ENCODE data around the gene DDOST. TPM values are rescaled to one million over a fixed set of nuclear protein-coding genes. Genes with fewer than 3 reads are reported as not detected.

Gene DDOST
- polyA plus RNA-seq, 3 donors, result 125 to 245 (median 241) TPM

DNA sequence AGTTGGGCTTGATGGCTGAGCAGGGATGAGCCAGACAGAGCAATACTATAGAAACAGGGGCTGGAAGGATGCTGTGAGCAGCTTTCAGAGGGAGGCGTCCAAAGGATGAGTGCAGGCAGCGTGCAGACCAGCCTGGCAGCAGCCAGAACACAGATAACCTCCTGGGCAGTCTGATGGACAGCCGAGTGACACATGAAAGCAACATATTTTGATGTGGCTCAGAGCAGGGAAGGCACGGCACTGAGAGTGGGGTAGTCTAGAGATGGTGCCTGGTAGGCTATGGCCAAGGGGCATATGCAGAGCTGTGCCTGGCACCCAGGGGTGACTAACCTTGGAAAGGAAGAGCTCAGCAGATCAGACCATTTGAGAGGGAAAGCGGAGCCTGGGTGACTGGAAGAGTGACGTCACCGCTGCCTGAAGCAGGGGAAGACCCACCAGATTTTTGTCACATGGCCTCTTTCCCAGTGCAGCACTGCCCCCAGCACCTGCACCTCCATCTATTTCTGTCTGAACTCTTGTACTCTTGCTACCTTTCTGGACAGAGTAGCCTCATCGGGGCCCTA is 24.3 kb downstream of the DDOST start:
- H2AFZ ChIP-seq (ENCODE audit: insufficient read depth, low read depth, low read length, poor library complexity, severe bottlenecking), result no peak overlapping the region
- H3K9me3 ChIP-seq (replicated peaks in 1 of 2; ENCODE audit: control insufficient read depth in 1 of 2, insufficient read depth in 1 of 2, low read length in 2 of 2), result no peaks in the 10 kb centered on the region
- Mint-ChIP-seq H3K4me3 (no peak overlapping the region), H3K4me1 (peaks cover 19% of the 10 kb centered on the region), H3K36me3 (peaks cover 45 to 56% of the 10 kb centered on the region in 2 donors), H3K9me3 (no peaks in the 10 kb centered on the region), H3K27ac (peak overlapping the region in 2 of 7 donors; percentile 25 to 42), H3K27me3 (ENCODE audit: low read depth in 3 of 3) (peaks cover 0 to 1% (median 0%) of the 10 kb centered on the region in 3 donors)
- no peaks in the 10 kb centered on the region for H3K27me3 ChIP-seq (ENCODE audit: control insufficient read depth in 2 of 2, insufficient read depth in 2 of 2, low read length in 2 of 2)
- peaks cover 16% of the 10 kb centered on the region for H3K79me2 ChIP-seq (ENCODE audit: insufficient read depth, low read length)
- H3K27ac ChIP-seq (ENCODE audit: low read depth in 1 of 2, low read length in 2 of 2), result no peak overlapping the region
- H4K20me1 ChIP-seq (ENCODE audit: insufficient read depth, low read length), result peaks cover 52% of the 10 kb centered on the region
- no peak overlapping the region for H3K9ac ChIP-seq (ENCODE audit: insufficient read depth, low read length, poor library complexity, severe bottlenecking)
- no peak for DNase-seq
- 94% methylated on average over 7 of the region's 8 CpGs for WGBS (ENCODE audit: insufficient coverage)
- peaks cover 15 to 16% of the 10 kb centered on the region in 2 donors for H3K4me1 ChIP-seq (ENCODE audit: control insufficient read depth in 1 of 2, insufficient read depth in 2 of 2, low read length in 2 of 2)
- peaks cover 38 to 54% of the 10 kb centered on the region in 2 donors for H3K36me3 ChIP-seq (replicated peaks in 1 of 2; ENCODE audit: control insufficient read depth in 1 of 2, insufficient read depth in 2 of 2, low read length in 2 of 2)
- H3K4me2 ChIP-seq (replicated peaks; ENCODE audit: extremely low read depth, low read length, poor library complexity, severe bottlenecking), result no peak overlapping the region
- TF ChIP-seq, protein P1, sequence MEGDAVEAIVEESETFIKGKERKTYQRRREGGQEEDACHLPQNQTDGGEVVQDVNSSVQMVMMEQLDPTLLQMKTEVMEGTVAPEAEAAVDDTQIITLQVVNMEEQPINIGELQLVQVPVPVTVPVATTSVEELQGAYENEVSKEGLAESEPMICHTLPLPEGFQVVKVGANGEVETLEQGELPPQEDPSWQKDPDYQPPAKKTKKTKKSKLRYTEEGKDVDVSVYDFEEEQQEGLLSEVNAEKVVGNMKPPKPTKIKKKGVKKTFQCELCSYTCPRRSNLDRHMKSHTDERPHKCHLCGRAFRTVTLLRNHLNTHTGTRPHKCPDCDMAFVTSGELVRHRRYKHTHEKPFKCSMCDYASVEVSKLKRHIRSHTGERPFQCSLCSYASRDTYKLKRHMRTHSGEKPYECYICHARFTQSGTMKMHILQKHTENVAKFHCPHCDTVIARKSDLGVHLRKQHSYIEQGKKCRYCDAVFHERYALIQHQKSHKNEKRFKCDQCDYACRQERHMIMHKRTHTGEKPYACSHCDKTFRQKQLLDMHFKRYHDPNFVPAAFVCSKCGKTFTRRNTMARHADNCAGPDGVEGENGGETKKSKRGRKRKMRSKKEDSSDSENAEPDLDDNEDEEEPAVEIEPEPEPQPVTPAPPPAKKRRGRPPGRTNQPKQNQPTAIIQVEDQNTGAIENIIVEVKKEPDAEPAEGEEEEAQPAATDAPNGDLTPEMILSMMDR (IDR thresholded peaks at IDR 0.05), result no peak
- H3K4me3 ChIP-seq (replicated peaks in 1 of 3; ENCODE audit: low read depth in 2 of 3, low read length in 3 of 3), result no peak overlapping the region
- intact Hi-C loops (cut with micrococcal nuclease), result no loop called here

DNA sequence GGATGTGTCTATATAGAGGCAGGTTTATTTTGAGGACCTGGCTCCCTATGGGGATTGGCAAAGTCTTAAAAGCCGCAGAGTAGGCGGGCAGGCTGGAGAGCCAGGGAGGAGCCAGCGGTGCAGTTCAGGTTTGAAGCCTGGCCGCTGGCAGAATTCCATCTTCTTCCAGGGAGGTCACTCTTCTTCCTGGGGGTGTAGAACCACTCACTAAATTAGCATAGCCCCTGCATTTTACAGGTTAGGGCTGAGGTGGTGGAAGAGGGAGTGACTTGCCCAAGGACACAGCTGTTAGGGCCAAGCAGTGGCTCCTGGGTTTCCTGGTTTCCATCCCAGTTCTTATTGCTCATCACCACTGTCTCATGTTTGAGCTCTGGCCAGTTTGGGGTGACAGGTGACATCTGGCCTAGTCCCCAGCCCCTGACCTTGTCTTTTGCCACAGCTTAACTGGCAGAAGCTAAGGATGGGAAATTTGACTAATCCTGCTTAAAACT is 26.5 kb downstream of the DDOST start:
- Mint-ChIP-seq H3K4me3 (peak overlapping the region; percentile 80 to 89), H3K27ac (peak overlapping the region in 2 of 7 donors; percentile 18 to 86), H3K9me3 (peaks cover 0 to 6% (median 0%) of the 10 kb centered on the region in 7 donors), H3K4me1 (peaks cover 19% of the 10 kb centered on the region), H3K36me3 (peaks cover 25 to 35% of the 10 kb centered on the region in 2 donors), H3K27me3 (ENCODE audit: low read depth in 3 of 3) (peaks cover 0 to 2% (median 1%) of the 10 kb centered on the region in 3 donors)
- intact Hi-C loops (cut with micrococcal nuclease), result loop anchor here in 1 of 2 donors (2.0 to 5.0 kb wide), 2 partner anchors 26 to 57 kb away; partner anchors contain the start of gene DDOST
- peak overlapping the region; percentile 92 for H3K4me2 ChIP-seq (replicated peaks; ENCODE audit: extremely low read depth, low read length, poor library complexity, severe bottlenecking)
- peaks cover 15 to 16% of the 10 kb centered on the region in 2 donors for H3K4me1 ChIP-seq (ENCODE audit: control insufficient read depth in 1 of 2, insufficient read depth in 2 of 2, low read length in 2 of 2)
- peak overlapping the region; percentile 88 for H3K9ac ChIP-seq (ENCODE audit: insufficient read depth, low read length, poor library complexity, severe bottlenecking)
- H3K79me2 ChIP-seq (ENCODE audit: insufficient read depth, low read length), result peaks cover 16% of the 10 kb centered on the region
- peak in 1 of 3 donors; percentile 19 for DNase-seq
- peaks cover 32% of the 10 kb centered on the region for H4K20me1 ChIP-seq (ENCODE audit: insufficient read depth, low read length)
- no peaks in the 10 kb centered on the region for H3K27me3 ChIP-seq (ENCODE audit: control insufficient read depth in 2 of 2, insufficient read depth in 2 of 2, low read length in 2 of 2)
- peak overlapping the region; percentile 99 for H2AFZ ChIP-seq (ENCODE audit: insufficient read depth, low read depth, low read length, poor library complexity, severe bottlenecking)
- H3K4me3 ChIP-seq (replicated peaks in 1 of 3; ENCODE audit: low read depth in 2 of 3, low read length in 3 of 3), result peak overlapping the region; percentile 54 to 96 (median 92)
- 0% methylated on average over 3 of the region's 4 CpGs for WGBS (ENCODE audit: insufficient coverage)
- TF ChIP-seq, protein P1 (IDR thresholded peaks at IDR 0.05), result no peak
- H3K9me3 ChIP-seq (replicated peaks in 1 of 2; ENCODE audit: control insufficient read depth in 1 of 2, insufficient read depth in 1 of 2, low read length in 2 of 2), result no peaks in the 10 kb centered on the region
- H3K36me3 ChIP-seq (replicated peaks in 1 of 2; ENCODE audit: control insufficient read depth in 1 of 2, insufficient read depth in 2 of 2, low read length in 2 of 2), result peaks cover 26 to 32% of the 10 kb centered on the region in 2 donors
- no peak overlapping the region for H3K27ac ChIP-seq (ENCODE audit: low read depth in 1 of 2, low read length in 2 of 2)

Data from CD14-positive monocyte (primary cell).